ENCODE results near the gene BACH2.
"Not testable (repeated sequence)": the region's sequence is repeated elsewhere in the genome, so short reads cannot be mapped to it uniquely, and the experiment has no call there.

BACH2 gene

DNA sequence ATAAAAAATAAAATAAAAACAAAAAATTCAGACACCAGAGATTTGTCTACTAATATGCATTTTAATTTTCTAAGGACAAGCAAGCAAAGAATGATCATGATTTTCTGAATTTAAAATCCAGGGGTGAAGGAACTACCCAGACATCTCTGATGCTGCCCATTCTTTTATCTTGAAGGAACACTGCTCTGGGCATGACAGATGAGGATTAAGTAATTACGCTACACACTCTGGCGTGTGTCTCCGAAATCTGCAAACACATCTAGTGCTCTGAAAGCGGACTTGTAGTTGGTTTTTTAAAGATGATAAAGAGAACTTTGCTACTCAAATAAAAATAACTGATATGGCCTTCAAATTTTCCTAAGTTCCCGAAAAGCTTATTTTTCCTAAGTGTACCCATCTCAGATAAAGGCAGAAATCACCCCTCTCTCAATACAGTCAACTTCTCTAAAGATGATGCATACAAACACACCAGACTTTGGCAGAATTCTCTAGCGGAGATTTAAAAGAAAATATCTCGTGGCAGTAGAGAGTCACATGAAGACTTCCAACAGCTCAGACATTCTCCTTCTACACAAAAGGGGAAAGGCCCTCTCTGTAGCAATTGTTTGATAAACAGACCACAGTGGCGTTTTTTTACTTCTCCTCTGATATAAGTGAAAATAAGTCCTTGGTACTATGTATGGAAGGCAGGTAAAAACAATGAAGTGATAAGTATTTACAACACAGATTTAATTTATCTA, 133.8 kb downstream of the BACH2 start:
- DNase-seq: no peak

- peak in 4 of 51 donors; percentile 6 to 50 (median 12) for DNase-seq
Measured at GRCh38 chr6:90160013-90160412, 136.6 kb downstream of the BACH2 start.

GRCh38 chr6:90159452-90159851, 137.2 kb downstream of the BACH2 start:
- peak in 1 of 51 donors; percentile 38 for DNase-seq

DNA sequence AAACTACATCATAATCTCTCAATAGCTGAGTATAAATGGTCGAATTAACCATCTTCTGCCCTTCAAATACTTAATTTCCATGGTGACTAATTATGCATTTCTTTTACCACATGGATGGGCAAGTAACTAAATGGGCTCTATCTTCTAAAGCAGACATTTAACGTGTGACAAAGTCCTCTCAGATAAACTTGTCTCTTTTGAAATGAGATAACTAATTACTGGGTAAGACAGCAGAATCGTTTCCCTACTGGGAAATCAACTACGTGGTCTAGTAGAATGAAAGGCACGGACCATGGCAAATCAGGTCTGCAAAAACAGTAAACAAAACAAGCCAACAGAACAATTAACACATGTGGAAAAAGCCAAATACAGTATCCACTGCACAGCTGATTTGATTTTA, 137.7 kb downstream of the BACH2 start:
- DNase-seq: no peak

DNA sequence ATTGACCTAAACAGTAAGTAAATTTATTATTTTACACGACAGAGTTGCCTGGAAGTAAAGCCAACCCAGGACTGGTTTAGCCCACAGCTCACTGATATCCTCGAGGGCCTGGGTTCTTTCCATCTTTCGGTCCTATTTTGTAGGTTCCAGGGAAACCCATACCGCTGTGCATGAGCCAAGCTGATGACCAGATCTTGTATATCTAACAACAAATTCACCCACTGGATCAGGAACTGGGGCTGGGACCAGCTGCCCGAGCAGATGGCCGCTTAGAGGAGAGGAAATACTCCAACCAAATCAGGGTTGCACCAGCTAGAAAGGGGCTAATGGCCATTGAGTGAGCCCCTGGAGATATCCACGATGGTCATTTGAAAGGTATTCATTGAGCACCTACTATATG, 139.2 kb downstream of the BACH2 start:
- DNase-seq: no peak

- no peak for DNase-seq
Measured at GRCh38 chr6:90156861-90157260, 139.8 kb downstream of the BACH2 start.

DNA sequence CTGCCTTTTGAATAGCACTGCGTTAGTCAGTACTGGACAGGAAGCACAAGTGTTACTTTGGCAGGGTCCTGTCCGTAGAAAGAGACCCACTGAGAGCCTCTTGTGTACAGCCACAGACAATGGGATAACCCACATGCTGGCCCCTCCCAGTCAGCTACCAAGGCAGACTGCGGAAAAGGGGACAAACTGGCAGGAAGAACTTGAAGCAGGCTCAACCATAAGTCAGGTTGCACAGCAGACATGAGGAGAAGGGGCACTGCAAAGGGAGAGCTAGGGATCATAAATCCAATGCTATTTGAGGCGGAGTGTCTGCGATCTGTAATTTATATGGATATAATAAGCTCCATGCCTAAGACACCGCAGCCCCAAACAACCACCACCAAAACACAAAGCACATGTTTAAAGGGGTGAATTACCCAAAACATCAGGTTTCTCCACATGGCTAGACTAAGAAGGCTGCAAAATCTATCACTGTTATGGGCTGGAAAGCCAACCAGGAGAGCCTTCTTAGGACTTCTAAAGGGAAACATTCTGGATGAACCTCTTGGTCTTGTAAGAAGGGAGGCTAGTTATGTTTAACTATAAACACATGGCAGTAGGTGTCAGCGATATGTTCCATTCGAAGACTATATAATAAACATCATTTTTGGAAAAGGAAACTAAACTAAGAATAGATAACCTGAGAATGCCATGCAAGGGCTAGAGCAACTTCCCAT, 141.7 kb downstream of the BACH2 start:
- DNase-seq: peak in 5 of 51 donors; percentile 5 to 15 (median 8)

GRCh38 chr6:90151576-90152422, 144.8 kb downstream of the BACH2 start:
- no peak for DNase-seq

DNA sequence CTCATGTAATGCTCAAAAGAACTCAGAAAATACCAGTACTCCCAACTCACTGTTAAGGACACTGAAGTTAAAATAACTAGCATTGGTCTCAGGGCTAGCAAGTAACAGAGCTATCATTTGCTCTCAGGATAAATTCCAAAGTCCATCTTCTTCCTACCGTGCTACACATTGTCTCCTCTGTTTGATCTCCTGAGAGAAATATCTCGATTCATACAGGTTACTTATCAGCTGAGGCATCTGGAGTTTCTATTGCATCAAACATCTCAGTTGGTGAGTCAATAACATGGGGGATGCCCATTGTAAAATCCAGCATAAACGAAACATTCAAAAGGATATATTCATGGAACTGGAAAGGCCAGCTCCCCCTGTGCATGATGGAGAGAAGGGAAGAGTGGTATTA, 147.4 kb downstream of the BACH2 start:
- DNase-seq: no peak

DNA sequence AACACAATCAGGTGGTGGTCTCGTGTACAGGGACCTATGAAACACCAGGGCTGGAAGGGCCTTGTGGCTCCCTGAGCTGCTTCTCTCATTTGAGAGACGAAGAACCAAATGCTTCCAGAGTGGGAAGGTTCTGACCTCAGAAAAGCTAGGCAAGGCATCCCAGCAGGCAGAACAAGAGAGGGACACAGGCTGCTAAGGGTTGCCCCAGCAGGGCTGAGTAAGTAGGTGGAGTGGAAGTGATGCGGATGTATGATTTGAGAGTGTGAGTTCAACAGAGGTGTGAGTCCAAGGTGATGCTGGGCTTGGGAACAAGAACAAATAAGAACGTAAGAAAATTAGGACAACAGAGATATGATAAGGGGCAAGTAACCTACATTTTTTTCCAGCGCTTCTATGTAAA, 147.8 kb downstream of the BACH2 start:
- DNase-seq: no peak

DNA sequence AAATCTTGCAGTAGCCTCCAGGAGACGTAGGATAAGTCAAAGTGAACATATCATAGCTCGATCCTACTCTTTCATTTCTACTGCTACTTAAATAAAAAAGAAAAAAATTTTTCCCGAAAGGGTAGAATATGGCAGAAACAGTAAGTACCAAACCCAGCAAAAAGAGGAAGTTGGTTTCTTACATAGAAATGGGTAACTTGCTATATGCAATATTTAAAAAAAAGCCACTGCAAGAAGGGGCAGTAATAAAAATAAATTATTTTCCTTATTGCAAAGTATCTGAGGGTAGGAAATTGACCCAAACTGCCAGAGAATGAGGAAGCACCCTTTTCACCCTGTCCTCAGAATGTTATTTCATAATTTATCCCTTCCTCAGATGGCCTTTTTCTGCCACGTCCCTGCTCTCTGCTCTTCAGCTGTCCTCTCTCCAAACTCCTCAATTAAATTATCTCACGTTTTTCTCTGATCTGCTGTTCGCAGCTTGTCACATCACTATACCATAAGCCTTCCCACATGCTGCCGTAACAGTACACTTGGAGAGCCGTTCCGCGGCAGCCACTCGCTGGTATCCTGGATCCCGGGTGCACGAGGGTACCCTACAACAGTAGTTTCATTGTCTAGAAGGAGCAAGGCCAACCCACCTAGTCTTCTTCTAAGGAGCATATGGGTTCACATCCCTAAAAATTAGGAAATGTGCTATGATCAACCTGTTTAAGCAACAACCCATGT, 149.6 kb downstream of the BACH2 start:
- peak in 15 of 51 donors; percentile 1 to 44 (median 16) for DNase-seq

DNA sequence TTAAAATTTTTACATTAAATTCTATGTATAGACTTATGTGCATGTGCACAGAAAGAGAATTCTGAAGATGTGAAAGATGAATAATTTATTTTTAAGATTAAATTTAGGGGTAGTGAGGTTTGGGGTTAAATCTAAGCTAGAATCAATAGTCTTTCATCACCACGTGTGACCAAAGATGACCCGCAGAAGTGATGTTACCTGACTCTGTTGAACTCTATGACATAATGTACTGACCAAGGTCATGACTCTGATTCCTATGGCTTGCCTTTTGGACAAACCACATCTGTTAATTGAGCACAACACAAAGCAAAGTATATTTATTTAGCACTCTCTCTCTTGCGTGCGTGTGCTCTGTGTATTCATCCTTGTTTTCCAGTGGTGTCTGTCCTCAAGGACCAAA, 150.6 kb downstream of the BACH2 start:
- no peak for DNase-seq

DNA sequence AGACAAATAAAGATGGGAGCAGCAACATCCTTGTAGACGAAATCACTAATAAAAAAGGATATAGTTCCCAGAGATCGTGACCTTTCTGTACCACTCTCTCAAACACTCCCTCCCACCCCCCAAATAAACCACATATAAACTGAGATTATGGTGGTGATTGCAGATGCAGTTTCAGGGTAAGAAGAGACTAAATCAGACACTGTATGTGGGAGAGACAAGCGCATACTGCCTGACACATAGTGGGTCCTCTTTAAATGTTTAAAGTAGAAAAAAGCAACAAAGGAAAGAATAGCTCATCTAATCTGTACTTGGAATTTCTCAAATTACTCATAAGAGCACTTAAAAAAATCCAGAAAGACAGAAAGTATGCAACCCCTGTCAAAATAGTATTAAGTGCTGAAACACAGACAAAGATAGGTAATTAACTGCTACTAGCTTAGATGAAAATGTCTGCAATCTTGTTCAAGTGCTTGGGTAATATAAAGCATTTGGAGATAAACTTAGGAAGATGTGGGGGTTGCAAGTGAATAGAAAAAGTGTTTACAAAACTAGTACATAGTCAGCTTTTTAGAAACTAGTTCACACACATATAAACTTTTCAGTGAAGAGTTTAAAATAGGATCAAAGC, 151.6 kb downstream of the BACH2 start:
- DNase-seq: no peak

DNA sequence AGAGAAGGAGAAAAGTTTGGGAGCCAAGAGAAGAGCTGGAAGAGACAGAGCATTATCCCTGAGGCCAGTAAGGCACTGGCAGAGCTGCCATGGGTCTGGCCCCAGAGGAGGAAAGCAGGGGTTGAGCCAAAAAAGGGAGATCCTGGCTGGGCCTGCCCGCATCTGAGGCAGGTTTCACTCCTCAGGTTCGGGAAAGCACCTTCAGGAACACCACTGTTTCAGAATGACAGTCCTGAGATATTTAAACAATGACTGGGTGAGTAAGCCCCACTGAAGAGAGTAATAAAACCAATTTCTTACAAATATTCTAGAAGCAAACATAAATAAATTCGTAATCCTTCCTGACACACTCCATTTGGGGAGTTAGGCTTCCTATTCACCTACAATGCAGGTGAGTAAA, 152.2 kb downstream of the BACH2 start:
- no peak for DNase-seq

DNA sequence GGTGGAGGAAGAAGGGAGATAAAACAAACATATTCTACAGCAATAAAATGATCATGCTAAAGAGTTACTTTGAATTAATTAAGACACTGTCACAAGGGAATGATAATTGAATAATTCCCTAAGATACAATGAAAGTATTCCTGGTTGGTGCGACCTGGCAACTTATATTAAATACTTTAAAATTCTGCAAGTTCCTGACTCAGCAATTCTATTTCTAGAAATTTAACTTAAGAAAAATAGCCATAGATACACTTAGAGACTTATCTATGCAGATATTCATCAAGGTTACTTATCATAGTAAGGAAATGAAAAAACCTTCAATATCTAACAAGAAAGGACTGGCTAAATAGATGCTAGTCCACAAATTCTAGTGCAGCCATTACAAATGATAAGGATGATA, 156.0 kb downstream of the BACH2 start:
- DNase-seq: no peak

DNA sequence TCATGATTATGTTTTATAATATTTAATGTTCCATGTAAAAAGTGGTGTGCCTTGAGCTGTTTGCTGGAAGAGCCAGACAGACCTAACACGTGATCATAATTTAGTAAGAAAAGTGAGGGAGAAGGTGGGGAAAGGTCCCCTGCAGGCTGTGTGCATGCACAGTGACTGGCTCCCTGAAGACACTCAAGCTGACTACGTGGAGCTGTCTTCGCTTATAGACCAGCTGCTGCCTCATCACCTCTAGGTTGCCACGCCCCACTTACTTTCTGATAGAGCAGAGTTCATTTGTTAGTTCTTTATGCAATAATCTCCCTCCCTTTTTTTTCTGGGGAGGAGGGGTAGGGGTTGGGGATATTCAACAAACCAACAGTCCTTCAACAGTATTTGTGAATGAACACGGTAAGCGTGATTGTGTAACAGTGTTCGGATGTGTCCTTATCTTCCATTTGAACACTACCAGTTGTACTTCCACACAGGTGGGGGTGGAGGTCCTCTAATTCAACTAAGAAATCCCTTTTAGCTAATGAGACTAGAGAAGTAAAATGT, 157.3 kb downstream of the BACH2 start:
- no peak for DNase-seq

DNA sequence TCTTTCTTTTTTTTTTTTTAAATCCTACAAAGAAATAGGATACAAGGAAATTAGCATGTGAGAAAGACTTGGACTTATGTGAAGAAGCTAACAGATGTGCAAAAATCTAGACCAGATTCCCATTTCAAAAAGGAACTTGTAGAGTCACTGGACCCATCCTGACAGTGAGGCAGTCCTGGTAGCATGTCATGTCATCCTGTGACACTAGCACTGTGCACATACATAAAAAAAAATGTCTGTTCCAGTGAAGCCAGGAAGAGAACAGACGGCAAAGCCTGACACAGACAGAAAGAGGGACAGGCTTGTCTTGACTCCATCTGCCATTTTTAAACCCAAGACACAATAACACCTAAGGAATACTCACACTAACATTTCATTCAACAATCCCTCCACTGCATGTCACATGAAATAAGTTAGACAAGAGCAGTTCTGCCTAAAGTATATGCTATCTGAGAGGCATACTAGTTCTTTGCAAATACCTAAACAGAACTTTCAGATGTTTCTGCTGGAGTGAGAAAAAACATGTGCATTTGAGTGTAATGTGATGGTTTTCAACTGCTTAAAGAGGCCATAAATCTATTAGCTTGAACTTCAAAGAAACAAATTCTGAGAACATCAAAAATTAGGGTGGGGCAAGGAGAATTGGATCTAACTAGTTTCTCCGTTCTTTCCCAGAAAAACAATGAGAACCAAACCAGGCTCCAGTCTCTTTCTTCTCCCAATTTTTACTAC, 159.6 kb downstream of the BACH2 start:
- DNase-seq: no peak

GRCh38 chr6:90136176-90136575, 160.5 kb downstream of the BACH2 start:
- DNase-seq: no peak

DNA sequence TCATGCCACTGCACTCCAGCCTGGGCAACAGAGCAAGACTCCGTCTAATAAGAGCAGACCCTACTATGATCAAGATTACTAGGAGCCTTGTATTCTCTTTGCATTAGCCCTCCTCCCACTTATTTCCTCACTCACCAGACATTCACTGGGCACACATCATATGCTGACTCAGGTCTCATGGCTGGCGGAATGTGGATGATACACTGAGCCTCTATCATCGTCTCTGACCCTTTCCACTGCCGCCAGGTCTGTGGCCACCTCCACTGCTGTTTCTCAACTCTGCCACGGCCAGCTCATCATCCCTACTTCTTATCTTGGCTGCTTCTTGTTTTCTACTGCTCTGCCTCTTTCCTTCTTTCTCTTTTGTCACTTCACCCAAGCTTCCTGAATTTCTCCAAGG, 161.0 kb downstream of the BACH2 start:
- DNase-seq: no peak

- DNase-seq: not testable (repeated sequence)
Measured at GRCh38 chr6:90133664-90134063, 163.0 kb downstream of the BACH2 start.
